ENCODE data around the gene DNM3. TPM values are rescaled to one million over a fixed set of nuclear protein-coding genes. Genes with fewer than 3 reads are reported as not detected.

DNM3 gene
- total RNA-seq, 6 donors from 2014 or later = 7.1 to 30.4 (median 10.3) TPM

DNA sequence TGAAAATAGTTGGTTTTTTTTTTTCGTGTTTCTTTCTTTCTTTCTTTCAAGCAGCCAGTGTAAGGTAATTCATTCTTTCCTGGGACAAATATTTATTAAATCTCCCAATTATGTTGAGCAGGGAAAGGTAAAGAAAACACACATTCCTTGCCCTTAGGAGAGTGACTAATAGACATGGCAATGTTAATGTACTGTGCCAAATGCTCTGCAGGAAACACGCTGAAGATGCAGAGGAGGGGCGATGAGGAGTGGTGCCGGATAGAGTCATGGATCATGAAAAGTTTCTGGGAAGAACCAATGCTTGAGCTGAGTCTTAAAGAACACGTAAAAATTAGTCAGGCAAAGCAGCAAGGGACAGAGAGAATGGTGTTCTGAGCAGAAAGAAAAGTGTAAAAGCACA, 199.2 kb downstream of the DNM3 start:
- no peaks in the 10 kb centered on the region for H3K9me3 ChIP-seq
- no peak for DNase-seq
- no peak for ATAC-seq (ENCODE audit: low FRiP score in 2 of 2)
- peaks cover 0 to 19% (median 2%) of the 10 kb centered on the region in 4 donors for H3K36me3 ChIP-seq
- H3K4me3 ChIP-seq = no peak overlapping the region
- 88 to 92% methylated on average over 5 of the region's 5 CpGs for WGBS, 2 donors
- TF ChIP-seq POLR2AphosphoS5 (IDR thresholded peaks at IDR 0.05) (no peak), CTCF (IDR thresholded peaks at IDR 0.05) (no peak), POLR2A (IDR thresholded peaks at IDR 0.05) (no peak)
- no peaks in the 10 kb centered on the region for H3K4me1 ChIP-seq
- H3K27ac ChIP-seq = no peak overlapping the region
- H3K27me3 ChIP-seq = no peaks in the 10 kb centered on the region

DNA sequence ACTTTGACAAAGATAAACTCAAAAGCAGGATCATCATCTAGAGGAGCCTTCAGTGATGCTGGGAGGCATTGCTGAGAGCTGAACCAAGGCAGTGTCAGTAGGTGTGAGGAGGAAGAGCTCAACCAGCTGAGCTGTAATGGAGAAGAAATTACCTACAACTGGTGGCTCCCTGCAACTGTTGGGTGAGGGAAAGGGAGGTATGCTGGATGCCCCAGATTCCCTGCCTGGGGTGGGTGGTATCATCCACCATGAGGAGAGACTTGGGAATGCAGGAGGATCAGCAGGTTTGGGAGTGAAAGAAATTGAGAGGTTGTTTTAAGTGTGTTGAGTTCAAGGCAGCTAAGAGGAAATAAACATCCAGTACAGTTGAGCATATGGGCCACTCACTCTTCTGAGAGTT, 199.8 kb downstream of the DNM3 start:
- no peak for ATAC-seq (ENCODE audit: low FRiP score in 2 of 2)

GRCh38 chr1:172041742-172042141, 200.4 kb downstream of the DNM3 start:
- 94 to 97% methylated on average over 2 of the region's 2 CpGs for WGBS, 2 donors
- Histone ChIP-seq H3K4me3 (no peak overlapping the region), H3K9me3 (no peaks in the 10 kb centered on the region), H3K27me3 (no peaks in the 10 kb centered on the region), H3K36me3 (peaks cover 0 to 21% (median 2%) of the 10 kb centered on the region in 4 donors), H3K4me1 (no peaks in the 10 kb centered on the region), H3K27ac (no peak overlapping the region)
- peak in 1 of 2 donors; percentile 68 for ATAC-seq (ENCODE audit: low FRiP score in 2 of 2)
- TF ChIP-seq CTCF (IDR thresholded peaks at IDR 0.05) (peak in 3 of 6 experiments; percentile 12 to 32 (median 25)), POLR2AphosphoS5 (IDR thresholded peaks at IDR 0.05) (no peak)
- DNase-seq = no peak

More for the DNA sequence above, 199.8 kb downstream of the DNM3 start:
- TF ChIP-seq EP300 (IDR thresholded peaks at IDR 0.05) (no peak), POLR2A (IDR thresholded peaks at IDR 0.05) (no peak), POLR2AphosphoS5 (IDR thresholded peaks at IDR 0.05) (no peak), CTCF (IDR thresholded peaks at IDR 0.05) (no peak)
- Histone ChIP-seq H3K4me3 (no peak overlapping the region), H3K36me3 (peaks cover 0 to 21% (median 2%) of the 10 kb centered on the region in 4 donors), H3K27me3 (no peaks in the 10 kb centered on the region), H3K4me1 (no peaks in the 10 kb centered on the region), H3K9me3 (no peaks in the 10 kb centered on the region), H3K27ac (no peak overlapping the region)
- no peak for DNase-seq

DNA sequence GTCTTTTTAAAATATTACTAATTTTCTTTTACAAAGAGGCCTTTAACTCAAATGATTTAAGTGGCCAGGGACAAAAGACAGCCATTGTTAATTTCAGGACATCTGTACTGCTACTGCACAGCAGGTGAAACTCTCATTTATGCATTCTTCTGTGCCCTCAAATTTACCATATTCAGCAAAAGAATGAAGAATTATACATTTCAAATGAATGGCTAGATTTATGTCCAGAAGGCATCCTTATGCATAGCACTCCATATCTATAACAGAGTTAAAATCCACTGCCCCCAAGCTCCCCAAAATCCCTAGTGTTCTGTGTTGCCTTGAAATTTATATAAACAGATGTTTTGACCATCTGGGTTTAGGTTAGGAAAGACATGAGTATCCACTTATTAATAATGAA, 202.6 kb downstream of the DNM3 start:
- ATAC-seq (ENCODE audit: low FRiP score in 2 of 2) (no peak), DNase-seq (no peak)
- Histone ChIP-seq H3K27me3 (no peaks in the 10 kb centered on the region), H3K9me3 (no peaks in the 10 kb centered on the region), H3K27ac (no peak overlapping the region), H3K4me1 (no peaks in the 10 kb centered on the region), H3K4me3 (no peak overlapping the region), H3K36me3 (peaks cover 0 to 9% (median 2%) of the 10 kb centered on the region in 4 donors)
- no peak for TF ChIP-seq EP300 (IDR thresholded peaks at IDR 0.05)
- TF ChIP-seq CTCF (IDR thresholded peaks at IDR 0.05) = no peak
- no peak for TF ChIP-seq POLR2A (IDR thresholded peaks at IDR 0.05)
- TF ChIP-seq POLR2AphosphoS5 (IDR thresholded peaks at IDR 0.05) = no peak

DNA sequence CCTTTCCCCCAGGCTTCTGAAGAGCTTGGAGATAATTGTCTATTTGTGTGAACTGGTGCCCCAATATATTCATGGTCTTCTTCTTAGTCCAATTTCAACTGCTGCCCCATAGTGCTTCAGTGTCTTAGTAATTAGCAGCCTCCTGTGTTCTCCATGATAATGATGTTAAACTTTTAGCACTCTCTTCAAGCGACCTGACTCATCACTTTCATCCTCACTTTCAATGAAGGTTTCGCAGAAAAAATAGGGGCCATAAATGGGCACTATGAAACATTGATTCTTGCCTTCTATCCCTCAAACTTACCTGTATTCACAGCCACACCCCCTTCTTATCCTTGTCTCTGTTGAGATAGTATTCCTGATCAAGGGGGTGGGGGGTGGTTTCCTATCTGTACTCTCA, 210.6 kb downstream of the DNM3 start:
- no peak for TF ChIP-seq CTCF (IDR thresholded peaks at IDR 0.05)
- no peak for TF ChIP-seq POLR2A (IDR thresholded peaks at IDR 0.05)
- TF ChIP-seq EP300 (IDR thresholded peaks at IDR 0.05) = no peak
- TF ChIP-seq POLR2AphosphoS5 (IDR thresholded peaks at IDR 0.05) = no peak
- Histone ChIP-seq H3K27ac (no peak overlapping the region), H3K27me3 (no peaks in the 10 kb centered on the region), H3K36me3 (peaks cover 0 to 10% (median 2%) of the 10 kb centered on the region in 4 donors), H3K4me3 (no peak overlapping the region), H3K4me1 (no peaks in the 10 kb centered on the region), H3K9me3 (no peaks in the 10 kb centered on the region)
- no peak for ATAC-seq (ENCODE audit: low FRiP score in 2 of 2)
- 92 to 95% methylated on average over 2 of the region's 2 CpGs for WGBS, 2 donors
- DNase-seq = no peak
